ENCODE data around the gene NCOR1.

DNA sequence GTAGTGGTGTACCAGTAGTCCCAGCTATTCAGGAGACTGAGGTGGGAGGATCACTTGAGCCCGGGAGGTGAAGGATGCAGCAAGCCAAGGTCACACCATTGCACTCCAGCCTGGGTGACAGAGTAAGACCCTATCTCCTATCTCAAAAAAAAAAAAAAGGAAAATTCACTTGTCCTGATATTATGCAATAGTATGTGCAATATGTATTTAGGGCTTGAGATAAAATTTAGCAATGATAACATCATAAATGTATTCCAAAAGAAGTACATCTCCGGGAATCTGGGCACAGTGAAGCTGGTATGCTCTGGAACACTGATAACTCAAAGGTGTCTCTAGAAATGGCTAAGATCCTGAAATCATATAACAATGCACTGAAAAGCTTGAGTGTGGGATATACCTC, 74.5 kb downstream of the NCOR1 start:
- TF ChIP-seq, protein P1, sequence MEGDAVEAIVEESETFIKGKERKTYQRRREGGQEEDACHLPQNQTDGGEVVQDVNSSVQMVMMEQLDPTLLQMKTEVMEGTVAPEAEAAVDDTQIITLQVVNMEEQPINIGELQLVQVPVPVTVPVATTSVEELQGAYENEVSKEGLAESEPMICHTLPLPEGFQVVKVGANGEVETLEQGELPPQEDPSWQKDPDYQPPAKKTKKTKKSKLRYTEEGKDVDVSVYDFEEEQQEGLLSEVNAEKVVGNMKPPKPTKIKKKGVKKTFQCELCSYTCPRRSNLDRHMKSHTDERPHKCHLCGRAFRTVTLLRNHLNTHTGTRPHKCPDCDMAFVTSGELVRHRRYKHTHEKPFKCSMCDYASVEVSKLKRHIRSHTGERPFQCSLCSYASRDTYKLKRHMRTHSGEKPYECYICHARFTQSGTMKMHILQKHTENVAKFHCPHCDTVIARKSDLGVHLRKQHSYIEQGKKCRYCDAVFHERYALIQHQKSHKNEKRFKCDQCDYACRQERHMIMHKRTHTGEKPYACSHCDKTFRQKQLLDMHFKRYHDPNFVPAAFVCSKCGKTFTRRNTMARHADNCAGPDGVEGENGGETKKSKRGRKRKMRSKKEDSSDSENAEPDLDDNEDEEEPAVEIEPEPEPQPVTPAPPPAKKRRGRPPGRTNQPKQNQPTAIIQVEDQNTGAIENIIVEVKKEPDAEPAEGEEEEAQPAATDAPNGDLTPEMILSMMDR (IDR thresholded peaks at IDR 0.05) = no peak
- TF ChIP-seq SIN3A (IDR thresholded peaks at IDR 0.05; ENCODE audit: borderline replicate concordance, insufficient read depth, low read depth, low read length) = no peak
